LNCAP (cell line): ENCODE measurements around the gene EVC2.

Experiments
- TF ChIP-seq, protein P1 (sequence below): fragments of 450-650 bp; IDR thresholded peaks from 2 replicates; pipeline ENCODE4 v1.5.1; 2017; ENCODE audit warnings: mild to moderate bottlenecking

EVC2 gene, protein sequence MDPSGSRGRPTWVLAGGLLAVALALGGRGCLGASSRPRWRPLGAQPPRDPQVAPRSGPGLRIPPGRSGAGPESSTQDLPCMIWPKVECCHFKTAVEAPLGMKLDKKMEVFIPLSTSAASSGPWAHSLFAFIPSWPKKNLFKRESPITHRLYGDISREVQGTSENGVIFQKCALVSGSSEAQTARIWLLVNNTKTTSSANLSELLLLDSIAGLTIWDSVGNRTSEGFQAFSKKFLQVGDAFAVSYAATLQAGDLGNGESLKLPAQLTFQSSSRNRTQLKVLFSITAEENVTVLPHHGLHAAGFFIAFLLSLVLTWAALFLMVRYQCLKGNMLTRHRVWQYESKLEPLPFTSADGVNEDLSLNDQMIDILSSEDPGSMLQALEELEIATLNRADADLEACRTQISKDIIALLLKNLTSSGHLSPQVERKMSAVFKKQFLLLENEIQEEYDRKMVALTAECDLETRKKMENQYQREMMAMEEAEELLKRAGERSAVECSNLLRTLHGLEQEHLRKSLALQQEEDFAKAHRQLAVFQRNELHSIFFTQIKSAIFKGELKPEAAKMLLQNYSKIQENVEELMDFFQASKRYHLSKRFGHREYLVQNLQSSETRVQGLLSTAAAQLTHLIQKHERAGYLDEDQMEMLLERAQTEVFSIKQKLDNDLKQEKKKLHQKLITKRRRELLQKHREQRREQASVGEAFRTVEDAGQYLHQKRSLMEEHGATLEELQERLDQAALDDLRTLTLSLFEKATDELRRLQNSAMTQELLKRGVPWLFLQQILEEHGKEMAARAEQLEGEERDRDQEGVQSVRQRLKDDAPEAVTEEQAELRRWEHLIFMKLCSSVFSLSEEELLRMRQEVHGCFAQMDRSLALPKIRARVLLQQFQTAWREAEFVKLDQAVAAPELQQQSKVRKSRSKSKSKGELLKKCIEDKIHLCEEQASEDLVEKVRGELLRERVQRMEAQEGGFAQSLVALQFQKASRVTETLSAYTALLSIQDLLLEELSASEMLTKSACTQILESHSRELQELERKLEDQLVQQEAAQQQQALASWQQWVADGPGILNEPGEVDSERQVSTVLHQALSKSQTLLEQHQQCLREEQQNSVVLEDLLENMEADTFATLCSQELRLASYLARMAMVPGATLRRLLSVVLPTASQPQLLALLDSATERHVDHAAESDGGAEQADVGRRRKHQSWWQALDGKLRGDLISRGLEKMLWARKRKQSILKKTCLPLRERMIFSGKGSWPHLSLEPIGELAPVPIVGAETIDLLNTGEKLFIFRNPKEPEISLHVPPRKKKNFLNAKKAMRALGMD

DNA sequence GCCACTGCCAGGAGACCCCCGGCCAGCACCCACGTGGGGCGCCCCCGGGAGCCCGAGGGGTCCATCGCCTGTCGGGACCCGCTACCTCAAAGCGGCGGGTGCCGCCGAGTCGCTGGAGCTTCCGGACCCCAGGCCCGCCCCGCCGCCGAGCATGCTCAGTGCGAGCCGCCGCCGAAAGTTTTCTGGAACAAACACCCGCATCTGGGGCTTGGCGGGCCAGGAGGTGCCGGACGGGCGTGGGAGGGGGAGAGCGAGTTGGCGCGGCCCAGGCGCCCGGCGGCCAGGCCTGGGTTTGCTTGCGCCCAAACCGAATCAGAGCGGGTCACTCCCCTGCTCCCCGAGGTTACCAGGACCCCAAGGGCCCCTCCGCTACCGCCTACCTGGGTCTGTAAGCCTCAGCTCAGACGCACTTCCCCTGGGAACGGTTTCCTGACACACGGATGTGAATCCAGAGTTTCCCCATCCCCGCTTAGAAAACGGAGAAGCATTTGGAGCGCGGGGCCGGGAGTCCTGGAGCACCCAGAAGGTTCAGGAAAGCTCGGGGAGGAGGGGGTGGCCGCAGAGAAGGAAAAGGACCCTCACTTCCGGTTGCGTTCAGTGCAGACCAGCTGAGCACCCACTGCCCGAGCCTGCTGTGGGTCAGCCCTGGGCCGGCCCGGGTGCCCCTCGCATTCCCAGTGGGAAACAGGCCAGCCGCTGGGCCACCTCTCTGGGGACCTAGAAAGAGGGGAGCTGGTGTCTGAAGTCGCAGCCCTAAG is at the start of gene EVC2:
EVC2 (minus strand) TSS at position 111 of the 758 bp plus-strand sequence; CDS start at position 65, 46 bp downstream.
- TF ChIP-seq, protein P1, sequence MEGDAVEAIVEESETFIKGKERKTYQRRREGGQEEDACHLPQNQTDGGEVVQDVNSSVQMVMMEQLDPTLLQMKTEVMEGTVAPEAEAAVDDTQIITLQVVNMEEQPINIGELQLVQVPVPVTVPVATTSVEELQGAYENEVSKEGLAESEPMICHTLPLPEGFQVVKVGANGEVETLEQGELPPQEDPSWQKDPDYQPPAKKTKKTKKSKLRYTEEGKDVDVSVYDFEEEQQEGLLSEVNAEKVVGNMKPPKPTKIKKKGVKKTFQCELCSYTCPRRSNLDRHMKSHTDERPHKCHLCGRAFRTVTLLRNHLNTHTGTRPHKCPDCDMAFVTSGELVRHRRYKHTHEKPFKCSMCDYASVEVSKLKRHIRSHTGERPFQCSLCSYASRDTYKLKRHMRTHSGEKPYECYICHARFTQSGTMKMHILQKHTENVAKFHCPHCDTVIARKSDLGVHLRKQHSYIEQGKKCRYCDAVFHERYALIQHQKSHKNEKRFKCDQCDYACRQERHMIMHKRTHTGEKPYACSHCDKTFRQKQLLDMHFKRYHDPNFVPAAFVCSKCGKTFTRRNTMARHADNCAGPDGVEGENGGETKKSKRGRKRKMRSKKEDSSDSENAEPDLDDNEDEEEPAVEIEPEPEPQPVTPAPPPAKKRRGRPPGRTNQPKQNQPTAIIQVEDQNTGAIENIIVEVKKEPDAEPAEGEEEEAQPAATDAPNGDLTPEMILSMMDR = no peak

DNA sequence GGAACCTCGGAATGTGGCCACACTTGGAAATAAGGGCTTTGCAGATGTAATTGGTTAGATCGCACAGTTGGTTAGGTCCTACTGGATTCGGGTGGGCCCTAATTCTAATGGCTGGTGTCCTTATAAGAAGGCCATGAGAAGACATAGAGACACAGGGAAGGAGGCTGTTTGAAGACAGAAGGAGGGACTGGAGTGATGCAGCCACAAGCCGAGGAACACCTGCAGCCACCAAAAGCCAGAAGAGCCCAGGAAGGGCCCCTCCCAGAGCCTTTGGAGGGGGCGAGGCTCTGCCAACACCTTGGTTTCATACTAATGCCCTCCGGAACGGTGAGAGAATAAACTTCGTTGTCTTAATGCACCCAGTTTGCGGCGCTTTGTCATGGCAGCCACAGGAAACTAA is 49.6 kb upstream of the EVC2 start:
- TF ChIP-seq, protein P1 = no peak

DNA sequence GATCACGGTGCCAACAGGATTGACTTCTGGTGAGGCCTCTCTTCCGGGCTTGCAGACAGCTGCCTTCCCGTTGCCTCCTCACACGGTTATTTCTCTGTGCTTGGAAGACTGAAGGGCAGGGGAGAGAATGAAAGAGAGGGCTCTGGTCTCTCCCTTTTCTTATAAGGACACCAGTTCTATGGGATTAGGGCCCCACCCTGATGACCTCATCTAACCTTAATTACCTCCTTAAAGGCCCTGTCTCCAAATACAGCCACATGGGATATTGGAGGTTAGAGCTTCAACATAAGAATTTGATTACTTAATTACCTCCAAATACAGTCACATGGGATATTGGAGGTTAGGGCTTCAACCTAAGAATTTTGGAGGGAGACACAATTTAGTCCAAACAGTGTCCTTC is 49.2 kb upstream of the EVC2 start:
- TF ChIP-seq, protein P1 = no peak

DNA sequence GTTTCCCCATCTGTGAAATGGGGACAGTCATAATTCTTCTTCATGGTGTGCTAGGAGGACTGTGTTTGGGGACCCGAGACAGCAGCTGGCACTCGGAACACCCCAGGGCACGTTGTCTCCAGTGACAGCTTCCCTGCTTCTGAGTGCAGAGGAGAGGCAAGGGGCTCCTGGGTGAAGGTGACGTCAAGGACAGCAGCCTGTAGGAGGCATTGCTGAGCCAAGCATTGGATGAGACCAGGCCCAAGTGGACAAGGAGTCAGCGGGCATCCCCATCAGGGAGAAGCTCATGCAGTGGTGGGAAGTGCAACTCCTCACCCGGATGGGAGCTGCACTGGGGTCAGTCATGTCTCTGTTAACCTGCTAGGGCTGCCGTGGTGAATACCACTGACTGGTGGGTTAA is 48.7 kb upstream of the EVC2 start:
- TF ChIP-seq, protein P1 = no peak

DNA sequence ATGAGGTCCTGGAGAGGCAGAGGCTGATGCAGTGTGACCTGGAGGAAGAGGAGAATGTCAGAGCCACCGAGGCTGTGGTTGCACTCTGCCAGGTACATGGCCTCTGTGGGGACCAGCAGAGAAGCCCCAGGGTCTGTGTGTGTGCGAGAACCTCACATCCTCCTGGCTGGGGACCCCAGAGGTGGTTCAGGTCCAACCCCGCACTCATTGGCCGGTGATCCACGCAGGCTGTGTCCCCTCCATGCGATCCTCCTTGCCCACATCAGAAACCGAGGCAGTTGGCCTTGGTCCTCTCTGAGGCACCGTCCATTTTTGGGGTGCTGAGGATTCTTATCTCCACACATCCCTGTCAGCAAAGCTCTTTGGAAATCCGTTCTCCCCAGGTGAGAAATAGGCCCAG is 47.9 kb upstream of the EVC2 start:
- TF ChIP-seq, protein P1 = no peak

DNA sequence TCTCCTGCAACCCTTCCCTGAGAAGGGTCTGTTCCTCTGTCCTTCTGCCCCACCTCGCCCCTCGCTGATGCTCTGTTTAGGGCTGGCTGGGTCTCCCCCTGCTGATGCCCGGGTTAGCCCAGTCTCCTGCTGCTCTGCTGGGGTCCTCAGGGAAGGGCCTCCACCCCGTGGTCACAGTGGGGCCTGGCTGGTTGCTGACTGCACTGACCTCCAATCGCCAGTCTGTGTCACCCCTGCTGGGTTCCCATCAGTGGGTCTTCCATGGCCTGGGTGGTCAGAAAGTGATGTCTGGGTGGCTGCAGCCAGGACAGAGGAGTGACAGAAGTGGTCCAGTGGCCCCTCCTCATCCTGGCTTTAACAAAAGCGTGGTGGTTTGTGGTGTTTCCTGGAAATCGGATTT is 47.3 kb upstream of the EVC2 start:
- TF ChIP-seq, protein P1 = no peak
